SK-N-MC (cell line): ENCODE results near the gene C1QTNF3.

Experiments used
- EZH2 ChIP-seq: fragments of 200-600 bp; sonication (generic); IDR thresholded peaks from one replicate; pipeline ENCODE4 v1.6.1; 2017; ENCODE audit warnings: antibody characterized with exemption
- FOXP2 ChIP-seq: optimal IDR thresholded peaks from 2 replicates; pipeline ENCODE3; 2011; ENCODE audit warnings: mild to moderate bottlenecking, moderate library complexity; ENCODE audit not compliant: insufficient read depth; ENCODE audit errors: extremely low read length, control extremely low read depth
- POLR2AphosphoS5 ChIP-seq: IDR thresholded peaks from 2 replicates; pipeline ENCODE4 v1.6.1; 2012; ENCODE audit warnings: mild to moderate bottlenecking, low read depth, low read length, borderline replicate concordance

DNA sequence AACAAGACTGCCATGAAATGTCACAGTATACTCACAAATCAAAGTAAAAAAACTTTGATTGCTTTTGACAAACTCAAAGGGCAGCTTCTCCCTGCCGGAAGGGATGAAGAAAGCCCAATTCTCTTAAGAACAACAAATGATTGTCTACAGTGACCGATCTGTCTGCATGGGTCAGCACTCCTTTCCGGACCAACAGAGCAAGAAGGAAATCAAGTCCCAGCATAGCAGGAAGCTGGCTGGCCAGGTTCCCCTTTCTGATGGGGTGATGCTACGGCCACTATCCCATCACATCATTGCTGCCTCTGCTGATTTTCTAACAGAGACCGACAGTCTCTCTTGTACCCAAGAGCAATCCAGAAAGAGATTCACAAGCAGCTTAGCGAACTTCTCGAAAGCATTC lies 692 bp downstream of the C1QTNF3 start:
- TF ChIP-seq EZH2 = no peak
- no peak for TF ChIP-seq POLR2AphosphoS5
- TF ChIP-seq FOXP2 = no peak
